ENCODE measurements around the gene CHST15.
A peak's percentile ranks its signal among the peaks of the same experiment; 100 is the strongest.
"Not testable (repeated sequence)": the region's sequence is repeated elsewhere in the genome, so short reads cannot be mapped to it uniquely, and the experiment has no call there.

The CHST15 gene

DNA sequence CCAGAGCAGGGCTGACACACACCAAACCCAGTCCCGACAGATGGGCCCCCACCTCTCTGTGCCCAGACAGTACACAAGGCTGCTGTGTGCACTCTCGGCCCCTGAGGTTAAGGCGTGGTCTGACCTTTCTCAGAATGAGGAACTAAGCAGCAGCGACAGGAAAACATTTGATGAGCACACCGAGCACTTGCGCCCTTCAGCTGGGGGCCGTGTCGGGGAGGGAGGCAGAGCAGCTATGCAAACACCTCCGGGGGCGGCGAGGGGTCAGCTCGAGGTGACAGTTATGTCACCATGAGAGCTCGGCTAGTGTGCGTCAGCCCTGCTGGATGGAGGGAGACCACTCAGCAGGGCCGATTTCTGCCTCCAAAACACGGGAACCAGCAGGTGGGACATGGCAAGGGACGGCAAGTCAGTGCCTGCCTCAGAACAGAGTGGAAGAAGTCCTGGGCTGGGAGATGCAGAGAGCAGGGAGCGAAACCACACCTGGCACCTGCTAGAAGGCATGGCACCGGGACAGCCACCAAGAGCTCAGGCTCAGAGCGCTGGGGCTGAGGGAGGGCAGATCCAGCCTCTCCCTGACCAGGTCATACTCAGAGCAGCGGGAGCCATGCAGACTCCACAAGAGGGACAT lies 57.4 kb downstream of the CHST15 start:
- H3K27me3 ChIP-seq (ENCODE audit: control insufficient read depth, low read length), result no peaks in the 10 kb centered on the region
- H3K36me3 ChIP-seq (ENCODE audit: control insufficient read depth, low read length), result peaks cover 76% of the 10 kb centered on the region
- H3K4me1 ChIP-seq (ENCODE audit: control insufficient read depth, low read length), result peaks cover 31% of the 10 kb centered on the region
- peak overlapping the region; percentile 89 for H3K4me2 ChIP-seq (ENCODE audit: low read length)
- no peaks in the 10 kb centered on the region for H4K20me1 ChIP-seq (ENCODE audit: control insufficient read depth, insufficient read depth, low read depth, low read length)
- H3K79me2 ChIP-seq (ENCODE audit: control insufficient read depth, low read length), result no peaks in the 10 kb centered on the region
- peak overlapping the region; percentile 85 for H3K27ac ChIP-seq (ENCODE audit: low read depth, low read length)
- H3F3A ChIP-seq (ENCODE audit: control insufficient read depth, insufficient read depth), result peaks cover 3% of the 10 kb centered on the region; the same call in 1 of the 2 replicates
- H3K9me2 ChIP-seq (replicated peaks; ENCODE audit: control insufficient read depth, low read length), result no peaks in the 10 kb centered on the region
- no peaks in the 10 kb centered on the region for H3K9me3 ChIP-seq (ENCODE audit: control insufficient read depth, insufficient read depth, low read length)
- no peak for TF ChIP-seq EZH2phosphoT487 (IDR thresholded peaks at IDR 0.05; ENCODE audit: borderline replicate concordance, low read length)
- no peak for TF ChIP-seq CTCF (IDR thresholded peaks at IDR 0.05; ENCODE audit: low read depth, low read length, poor library complexity, severe bottlenecking)
- peak overlapping the region; percentile 69 for H3K4me3 ChIP-seq (ENCODE audit: low read length)

DNA sequence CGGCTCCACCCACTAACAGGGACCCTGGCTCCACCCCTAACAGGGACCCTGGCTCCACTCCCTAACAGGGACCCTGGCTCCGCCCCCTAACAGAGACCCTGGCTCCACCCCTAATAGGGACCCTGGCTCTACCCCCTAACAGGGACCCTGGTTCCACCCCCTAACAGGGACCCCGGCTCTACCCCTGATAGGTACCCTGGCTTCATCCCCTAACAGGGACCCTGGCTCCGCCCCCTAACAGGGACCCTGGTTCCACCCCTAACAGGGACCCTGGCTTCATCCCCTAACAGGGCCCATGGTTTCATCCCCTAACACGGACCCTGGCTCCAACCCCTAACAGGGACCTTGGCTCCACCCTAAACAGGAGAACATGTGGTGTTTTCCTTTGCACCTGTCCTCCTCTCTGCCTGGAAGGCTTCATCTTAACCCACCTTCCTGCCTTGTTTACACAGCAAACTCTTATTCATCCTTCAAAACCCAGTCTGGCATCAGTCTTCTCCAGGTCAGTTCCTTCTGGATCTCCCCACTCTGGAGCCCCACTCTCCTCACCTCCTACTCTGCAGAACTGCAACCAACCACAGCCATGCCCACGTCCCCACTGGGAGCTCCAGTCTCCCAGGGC lies 58.0 kb downstream of the CHST15 start:
- peak overlapping the region; percentile 69 for H3K4me3 ChIP-seq (ENCODE audit: low read length)

GRCh38 chr10:124034576-124035305 lies 58.7 kb downstream of the CHST15 start:
- Histone ChIP-seq H3K4me2 (ENCODE audit: low read length) (peak overlapping the region; percentile 89), H3K27ac (ENCODE audit: low read depth, low read length) (peak overlapping the region; percentile 85), H3K36me3 (ENCODE audit: control insufficient read depth, low read length) (peaks cover 74% of the 10 kb centered on the region), H3K4me1 (ENCODE audit: control insufficient read depth, low read length) (peaks cover 31% of the 10 kb centered on the region)
- H3K79me2 ChIP-seq (ENCODE audit: control insufficient read depth, low read length); H3K9me2 ChIP-seq (replicated peaks; ENCODE audit: control insufficient read depth, low read length); H4K20me1 ChIP-seq (ENCODE audit: control insufficient read depth, insufficient read depth, low read depth, low read length); H3K27me3 ChIP-seq (ENCODE audit: control insufficient read depth, low read length); H3F3A ChIP-seq (ENCODE audit: control insufficient read depth, insufficient read depth); H3K4me3 ChIP-seq (ENCODE audit: low read length); H3K9me3 ChIP-seq (ENCODE audit: control insufficient read depth, insufficient read depth, low read length): not testable (repeated sequence)

More for the DNA sequence above, 58.0 kb downstream of the CHST15 start:
- Histone ChIP-seq H3K9me3 (ENCODE audit: control insufficient read depth, insufficient read depth, low read length) (no peaks in the 10 kb centered on the region), H3K79me2 (ENCODE audit: control insufficient read depth, low read length) (no peaks in the 10 kb centered on the region), H3K4me1 (ENCODE audit: control insufficient read depth, low read length) (peaks cover 31% of the 10 kb centered on the region), H3K4me2 (ENCODE audit: low read length) (peak overlapping the region; percentile 89), H3K9me2 (replicated peaks; ENCODE audit: control insufficient read depth, low read length) (no peaks in the 10 kb centered on the region), H3F3A (ENCODE audit: control insufficient read depth, insufficient read depth) (peaks cover 3% of the 10 kb centered on the region; the same call in 1 of the 2 replicates), H3K27ac (ENCODE audit: low read depth, low read length) (peak overlapping the region; percentile 85), H4K20me1 (ENCODE audit: control insufficient read depth, insufficient read depth, low read depth, low read length) (no peaks in the 10 kb centered on the region), H3K36me3 (ENCODE audit: control insufficient read depth, low read length) (peaks cover 76% of the 10 kb centered on the region), H3K27me3 (ENCODE audit: control insufficient read depth, low read length) (no peaks in the 10 kb centered on the region)
- TF ChIP-seq EZH2phosphoT487 (IDR thresholded peaks at IDR 0.05; ENCODE audit: borderline replicate concordance, low read length) (no peak), CTCF (IDR thresholded peaks at IDR 0.05; ENCODE audit: low read depth, low read length, poor library complexity, severe bottlenecking) (no peak)

GRCh38 chr10:124033887-124034218 lies 59.5 kb downstream of the CHST15 start:
- Histone ChIP-seq H3F3A (ENCODE audit: control insufficient read depth, insufficient read depth) (peaks cover 3% of the 10 kb centered on the region; the same call in 1 of the 2 replicates), H3K79me2 (ENCODE audit: control insufficient read depth, low read length) (no peaks in the 10 kb centered on the region), H3K4me2 (ENCODE audit: low read length) (no peak overlapping the region), H4K20me1 (ENCODE audit: control insufficient read depth, insufficient read depth, low read depth, low read length) (no peaks in the 10 kb centered on the region), H3K9me3 (ENCODE audit: control insufficient read depth, insufficient read depth, low read length) (no peaks in the 10 kb centered on the region), H3K36me3 (ENCODE audit: control insufficient read depth, low read length) (peaks cover 67% of the 10 kb centered on the region), H3K27me3 (ENCODE audit: control insufficient read depth, low read length) (no peaks in the 10 kb centered on the region), H3K27ac (ENCODE audit: low read depth, low read length) (no peak overlapping the region), H3K9me2 (replicated peaks; ENCODE audit: control insufficient read depth, low read length) (no peaks in the 10 kb centered on the region), H3K4me1 (ENCODE audit: control insufficient read depth, low read length) (peaks cover 31% of the 10 kb centered on the region), H3K4me3 (ENCODE audit: low read length) (no peak overlapping the region)
- no peak for TF ChIP-seq EZH2phosphoT487 (IDR thresholded peaks at IDR 0.05; ENCODE audit: borderline replicate concordance, low read length)
- TF ChIP-seq CTCF (IDR thresholded peaks at IDR 0.05; ENCODE audit: low read depth, low read length, poor library complexity, severe bottlenecking), result no peak
